SK-N-SH (cell line): ENCODE measurements around the gene ZGLP1. TPM values are rescaled to one million over a fixed set of nuclear protein-coding genes. Genes with fewer than 3 reads are reported as not detected.

Source experiments
- CTCF ChIA-PET: fragments of 300-600, 350-600 bp; formaldehyde crosslinking; extraction: SDS; loops from one replicate; lab custom pipeline; 2021; lab: Yijun Ruan, JAX
- POLR2A ChIA-PET: fragments of 350-600 bp; sonication (Branson Sonifier 250); formaldehyde crosslinking; extraction: SDS; loops from one replicate; lab custom pipeline; 2020; ENCODE audit warnings: antibody characterized with exemption, inconsistent platforms; lab: Yijun Ruan, JAX
- DNase-seq: peaks from one replicate; pipeline ENCODE4 v3.0.0; 2012
- H2AFZ ChIP-seq: fragments of 200-600 bp; sonication (generic); 2 replicates; pipeline ENCODE4 v1.8.1; 2016; ENCODE audit warnings: antibody characterized with exemption, mild to moderate bottlenecking, low read depth
- H3F3A ChIP-seq: fragments of 200-600 bp; sonication (generic); replicated peaks from 2 replicates; pipeline ENCODE3; 2016; ENCODE audit warnings: antibody characterized with exemption, mild to moderate bottlenecking; ENCODE audit not compliant: insufficient read depth
- H3K27ac ChIP-seq, 2 experiments: fragments of 200-500 bp in 1 of 2; fragments of 200-600 bp in 1 of 2; sonication (Bioruptor generic) in 1 of 2; sonication (generic), shearing (Covaris generic) in 1 of 2; 2 replicates each; pipeline versions ENCODE4 v1.5.1 to v1.6.1; 2014 to 2016; ENCODE audit warnings: low read depth in 2 of 2, inconsistent platforms in 1 of 2, low read length in 1 of 2, mild to moderate bottlenecking in 1 of 2, mixed read lengths in 1 of 2
- H3K27me3 ChIP-seq: fragments of 200-600 bp; sonication (generic), shearing (Covaris generic); 2 replicates; pipeline ENCODE4 v1.6.1; 2016; ENCODE audit warnings: mixed run types; ENCODE audit not compliant: insufficient read depth
- H3K36me3 ChIP-seq, 2 experiments: fragments of 200-500 bp in 1 of 2; fragments of 200-600 bp in 1 of 2; sonication (Bioruptor generic) in 1 of 2; sonication (generic) in 1 of 2; replicated peaks in 1 of 2; 2 replicates each; pipeline versions ENCODE3 to v1.5.1; 2014 to 2016; ENCODE audit warnings: low read length in 1 of 2, mild to moderate bottlenecking in 1 of 2; ENCODE audit not compliant: insufficient read depth in 2 of 2, control insufficient read depth in 1 of 2
- H3K4me1 ChIP-seq, 2 experiments: fragments of 200-500 bp in 1 of 2; fragments of 200-600 bp in 1 of 2; sonication (Bioruptor generic) in 1 of 2; sonication (generic), shearing (Covaris generic) in 1 of 2; 2 replicates each; pipeline versions ENCODE4 v1.5.1 to v1.6.1; 2014 to 2016; ENCODE audit warnings: low read depth in 1 of 2, low read length in 1 of 2, mixed run types in 1 of 2; ENCODE audit not compliant: insufficient read depth in 2 of 2, control insufficient read depth in 1 of 2
- H3K4me2 ChIP-seq: fragments of 200-600 bp; sonication (generic), shearing (Covaris generic); 2 replicates; pipeline ENCODE4 v1.6.1; 2017; ENCODE audit warnings: mixed run types
- H3K4me3 ChIP-seq, 2 experiments: fragments of 200-500 bp in 1 of 2; fragments of 200-600 bp in 1 of 2; sonication (Bioruptor generic) in 1 of 2; sonication (generic), shearing (Covaris generic) in 1 of 2; 2 replicates each; pipeline versions ENCODE4 v1.5.1 to v1.8.1; 2014 to 2016; ENCODE audit warnings: low read depth in 2 of 2, inconsistent platforms in 1 of 2, low read length in 1 of 2, mild to moderate bottlenecking in 1 of 2, mixed read lengths in 1 of 2, moderate library complexity in 1 of 2
- H3K79me2 ChIP-seq: fragments of 200-600 bp; sonication (generic); 2 replicates; pipeline ENCODE4 v1.8.1; 2017; ENCODE audit warnings: mild to moderate bottlenecking; ENCODE audit not compliant: insufficient read depth
- H3K9ac ChIP-seq: fragments of 200-600 bp; sonication (generic); 2 replicates; pipeline ENCODE4 v1.6.1; 2017; ENCODE audit warnings: mixed run types
- H3K9me2 ChIP-seq: fragments of 200-600 bp; sonication (generic); 2 replicates; pipeline ENCODE4 v1.6.1; 2017; ENCODE audit warnings: mixed run types
- H3K9me3 ChIP-seq: fragments of 200-600 bp; sonication (generic); 2 replicates; pipeline ENCODE4 v1.6.1; 2017; ENCODE audit warnings: mixed run types, mild to moderate bottlenecking, moderate library complexity
- H4K20me1 ChIP-seq: fragments of 200-600 bp; sonication (generic); 2 replicates; pipeline ENCODE4 v1.6.1; 2017; ENCODE audit warnings: mild to moderate bottlenecking, mixed run types; ENCODE audit not compliant: insufficient read depth
- CTCF ChIP-seq: fragments of 200-600 bp; sonication (generic); IDR thresholded peaks from 2 replicates; pipeline ENCODE4 v1.6.1; 2017; ENCODE audit warnings: antibody characterized with exemption, mild to moderate bottlenecking, moderate library complexity
- EP300 ChIP-seq, 2 experiments: IDR thresholded peaks; 2 replicates each; pipeline versions ENCODE4 v1.4.0 to v1.6.1; 2012; ENCODE audit warnings: borderline replicate concordance in 1 of 2, low read depth in 1 of 2, low read length in 1 of 2
- FOSL2 ChIP-seq: IDR thresholded peaks from 2 replicates; pipeline ENCODE4 v1.4.0; 2012; ENCODE audit warnings: low read depth, mild to moderate bottlenecking, moderate library complexity, borderline replicate concordance
- FOXJ3 ChIP-seq: sonication (generic); formaldehyde crosslinking; IDR thresholded peaks from 2 replicates; pipeline ENCODE4 v1.5.1; 2020; ENCODE audit warnings: mild to moderate bottlenecking, missing genetic modification reagents
- GATA2 ChIP-seq: sonication (generic); formaldehyde crosslinking; IDR thresholded peaks from 2 replicates; pipeline ENCODE4 v1.5.0; 2020; ENCODE audit warnings: mild to moderate bottlenecking, missing genetic modification reagents
- IRF3 ChIP-seq: fragments of 150-350 bp; IDR thresholded peaks from 2 replicates; pipeline ENCODE4 v1.6.1; 2016; ENCODE audit warnings: mild to moderate bottlenecking, low read depth, low read length
- MEF2A ChIP-seq: IDR thresholded peaks from 2 replicates; pipeline ENCODE4 v1.4.0; 2012; ENCODE audit warnings: low read depth, borderline replicate concordance
- MXI1 ChIP-seq: IDR thresholded peaks from 2 replicates; pipeline ENCODE4 v1.6.1; 2012; ENCODE audit warnings: mild to moderate bottlenecking, low read depth, low read length, improper control_type of control experiment
- NFIC ChIP-seq: IDR thresholded peaks from 2 replicates; pipeline ENCODE4 v1.4.0; 2012; ENCODE audit warnings: borderline replicate concordance
- NRF1 ChIP-seq: IDR thresholded peaks from 2 replicates; pipeline ENCODE4 v1.6.1; 2012; ENCODE audit warnings: low read depth, mild to moderate bottlenecking, low read length
- POLR2AphosphoS5 ChIP-seq: IDR thresholded peaks from 2 replicates; pipeline ENCODE4 v1.6.1; 2012; ENCODE audit warnings: low read depth, low read length
- RAD21 ChIP-seq: IDR thresholded peaks from 2 replicates; pipeline ENCODE4 v1.6.1; 2012; ENCODE audit warnings: mild to moderate bottlenecking, low read length
- RCOR1 ChIP-seq: fragments of 150-350 bp; IDR thresholded peaks from 2 replicates; pipeline ENCODE4 v1.6.1; 2017; ENCODE audit warnings: antibody characterized with exemption, low read length
- SIN3A ChIP-seq: IDR thresholded peaks from 2 replicates; pipeline ENCODE4 v1.6.1; 2012; ENCODE audit warnings: low read depth, mild to moderate bottlenecking, low read length, moderate library complexity, borderline replicate concordance
- SMC3 ChIP-seq: IDR thresholded peaks from 2 replicates; pipeline ENCODE4 v1.6.1; 2012; ENCODE audit warnings: low read depth, low read length, improper control_type of control experiment
- TAF1 ChIP-seq: IDR thresholded peaks from 2 replicates; pipeline ENCODE4 v1.6.1; 2012; ENCODE audit warnings: low read depth, mild to moderate bottlenecking, low read length, moderate library complexity, borderline replicate concordance
- TEAD4 ChIP-seq: IDR thresholded peaks from 2 replicates; pipeline ENCODE4 v1.4.0; 2012; ENCODE audit warnings: mild to moderate bottlenecking, borderline replicate concordance; ENCODE audit not compliant: insufficient read depth
- USF2 ChIP-seq: fragments of 150-350 bp; IDR thresholded peaks from 2 replicates; pipeline ENCODE4 v1.6.1; 2017; ENCODE audit warnings: antibody characterized with exemption, low read length, low read depth, borderline replicate concordance
- YY1 ChIP-seq: IDR thresholded peaks from 2 replicates; pipeline ENCODE4 v1.4.0; 2012; ENCODE audit warnings: low read depth, mild to moderate bottlenecking
- WGBS: methylation state at CpG from one replicate; pipeline ENCODE4 v1.1.6; 2017; ENCODE audit warnings: low lambda C conversion rate; 5-methylcytosine and 5-hydroxymethylcytosine counted together
- polyA plus RNA-seq, 3 experiments: library from polyadenylated mRNA; depleted of rRNA; stranded (reverse); fragments of >200 nt; gene quantifications; 2 replicates each; pipeline ENCODE4 v1.2.3, GENCODE V29; 2012
- TF ChIP-seq, protein P1 (sequence below): IDR thresholded peaks from 2 replicates; pipeline ENCODE4 v1.4.0; 2012; ENCODE audit warnings: low read depth, borderline replicate concordance

The ZGLP1 gene
- polyA plus RNA-seq, 1 of the 3 experiments (the other 2 are of a cell fraction): 1.8 TPM

- no peak overlapping the region for H3K9ac ChIP-seq
- no peak overlapping the region for H2AFZ ChIP-seq
- H3F3A ChIP-seq: peaks cover 11% of the 10 kb centered on the region
- no peak overlapping the region for H3K4me3 ChIP-seq
- H3K9me3 ChIP-seq: no peaks in the 10 kb centered on the region
- H3K36me3 ChIP-seq: no peaks in the 10 kb centered on the region
- no peak overlapping the region for H3K27ac ChIP-seq
- no peaks in the 10 kb centered on the region for H3K9me2 ChIP-seq
- H3K27me3 ChIP-seq: no peaks in the 10 kb centered on the region; the same call in 1 of the 2 replicates
- WGBS: 100% methylated on average over 6 of the region's 13 CpGs
- TF ChIP-seq EP300 (IDR thresholded peaks at IDR 0.05; ENCODE audit: borderline replicate concordance in 1 of 2, low read depth in 1 of 2, low read length in 1 of 2) (no peak), IRF3 (no peak), FOXJ3 (no peak), MEF2A (no peak), TAF1 (no peak), SIN3A (no peak), RAD21 (no peak), SMC3 (no peak), GATA2 (no peak)
- TF ChIP-seq, all 33 proteins: peak for 0
- CTCF ChIA-PET: interaction anchor here (0.8 to 7.4 kb wide), 4 partner anchors 16 to 415 kb away, joined by 3 to 65 read pairs (median 19); partner anchors contain the start of gene ICAM1
- Histone ChIP-seq H4K20me1 (no peaks in the 10 kb centered on the region), H3K4me1 (peaks cover 0 to 10% of the 10 kb centered on the region in 2 experiments; a peak in 1 of 4 replicates), H3K79me2 (no peaks in the 10 kb centered on the region), H3K4me2 (no peak overlapping the region)
- no peak for DNase-seq
- POLR2A ChIA-PET: no interaction called here
Measured at GRCh38 chr19:10284960-10285278, 24.7 kb downstream of the ZGLP1 start.

DNA sequence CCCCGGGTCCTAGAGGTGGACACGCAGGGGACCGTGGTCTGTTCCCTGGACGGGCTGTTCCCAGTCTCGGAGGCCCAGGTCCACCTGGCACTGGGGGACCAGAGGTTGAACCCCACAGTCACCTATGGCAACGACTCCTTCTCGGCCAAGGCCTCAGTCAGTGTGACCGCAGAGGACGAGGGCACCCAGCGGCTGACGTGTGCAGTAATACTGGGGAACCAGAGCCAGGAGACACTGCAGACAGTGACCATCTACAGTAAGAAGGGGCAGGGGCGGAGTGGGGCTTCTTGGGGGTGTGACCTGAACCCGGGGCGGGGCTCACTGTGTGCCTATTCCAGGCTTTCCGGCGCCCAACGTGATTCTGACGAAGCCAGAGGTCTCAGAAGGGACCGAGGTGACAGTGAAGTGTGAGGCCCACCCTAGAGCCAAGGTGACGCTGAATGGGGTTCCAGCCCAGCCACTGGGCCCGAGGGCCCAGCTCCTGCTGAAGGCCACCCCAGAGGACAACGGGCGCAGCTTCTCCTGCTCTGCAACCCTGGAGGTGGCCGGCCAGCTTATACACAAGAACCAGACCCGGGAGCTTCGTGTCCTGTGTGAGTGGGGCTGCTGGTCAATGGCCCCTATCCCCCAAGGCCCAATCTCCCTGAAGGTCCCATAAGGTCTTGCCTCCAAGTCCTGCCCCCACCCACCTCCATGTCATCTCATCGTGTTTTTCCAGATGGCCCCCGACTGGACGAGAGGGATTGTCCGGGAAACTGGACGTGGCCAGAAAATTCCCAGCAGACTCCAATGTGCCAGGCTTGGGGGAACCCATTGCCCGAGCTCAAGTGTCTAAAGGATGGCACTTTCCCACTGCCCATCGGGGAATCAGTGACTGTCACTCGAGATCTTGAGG, 25.3 kb downstream of the ZGLP1 start:
- H3K9me2 ChIP-seq: no peaks in the 10 kb centered on the region
- H3K79me2 ChIP-seq: no peaks in the 10 kb centered on the region
- H3K4me3 ChIP-seq: no peak overlapping the region
- no peak overlapping the region for H3K27ac ChIP-seq
- ChIA-PET POLR2A (interaction anchor here (1.3 kb wide), 1 partner anchor 7 kb away, joined by 3 read pairs; no protein-coding TSS in a partner anchor), CTCF (interaction anchor here (0.8 to 7.4 kb wide), 4 partner anchors 15 to 416 kb away, joined by 3 to 65 read pairs (median 5); partner anchors contain the start of gene ICAM1)
- no peak overlapping the region for H3K9ac ChIP-seq
- no peaks in the 10 kb centered on the region for H3K9me3 ChIP-seq
- 91% methylated on average over 24 of the region's 34 CpGs for WGBS
- DNase-seq: no peak
- no peaks in the 10 kb centered on the region for H4K20me1 ChIP-seq
- peaks cover 11% of the 10 kb centered on the region for H3F3A ChIP-seq
- H3K4me1 ChIP-seq: peaks cover 0 to 7% of the 10 kb centered on the region in 2 experiments; a peak in 1 of 4 replicates
- H3K4me2 ChIP-seq: no peak overlapping the region
- no peak overlapping the region for H2AFZ ChIP-seq
- H3K27me3 ChIP-seq: no peaks in the 10 kb centered on the region; the same call in 1 of the 2 replicates
- no peaks in the 10 kb centered on the region for H3K36me3 ChIP-seq
- TF ChIP-seq MXI1: no peak
- TF ChIP-seq CTCF: no peak
- no peak for TF ChIP-seq YY1
- no peak for TF ChIP-seq TEAD4
- TF ChIP-seq FOXJ3: no peak
- no peak for TF ChIP-seq POLR2AphosphoS5
- no peak for TF ChIP-seq FOSL2
- no peak for TF ChIP-seq USF2
- no peak for TF ChIP-seq IRF3
- TF ChIP-seq, protein P1, sequence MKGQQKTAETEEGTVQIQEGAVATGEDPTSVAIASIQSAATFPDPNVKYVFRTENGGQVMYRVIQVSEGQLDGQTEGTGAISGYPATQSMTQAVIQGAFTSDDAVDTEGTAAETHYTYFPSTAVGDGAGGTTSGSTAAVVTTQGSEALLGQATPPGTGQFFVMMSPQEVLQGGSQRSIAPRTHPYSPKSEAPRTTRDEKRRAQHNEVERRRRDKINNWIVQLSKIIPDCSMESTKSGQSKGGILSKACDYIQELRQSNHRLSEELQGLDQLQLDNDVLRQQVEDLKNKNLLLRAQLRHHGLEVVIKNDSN: no peak
- TF ChIP-seq NRF1: no peak
- no peak for TF ChIP-seq TAF1
- TF ChIP-seq RCOR1: no peak
- TF ChIP-seq NFIC: no peak
